HCT116 (cell line): ENCODE measurements around the gene SPINT2.

ENCODE experiments used
- EGR1 ChIP-seq: IDR thresholded peaks from 2 replicates; pipeline ENCODE4 v1.6.1; 2012; ENCODE audit warnings: low read depth
- EZH2 ChIP-seq: fragments of 200-600 bp; sonication (generic); IDR thresholded peaks from 2 replicates; pipeline ENCODE4 v1.6.1; 2017; ENCODE audit warnings: antibody characterized with exemption, mixed run types
- EZH2phosphoT487 ChIP-seq: fragments of 200-600 bp; IDR thresholded peaks from 2 replicates; pipeline ENCODE4 v1.6.1; 2018; ENCODE audit warnings: antibody characterized with exemption, borderline replicate concordance
- POLR2A ChIP-seq: IDR thresholded peaks from 2 replicates; pipeline ENCODE4 v1.7.0; 2011; ENCODE audit warnings: borderline replicate concordance; ENCODE audit not compliant: insufficient read depth, insufficient read length; ENCODE audit errors: extremely low read depth
- POLR2AphosphoS5 ChIP-seq: IDR thresholded peaks from 2 replicates; pipeline ENCODE4 v1.6.1; 2011; ENCODE audit warnings: mild to moderate bottlenecking, low read depth, low read length, moderate library complexity
- RAD21 ChIP-seq: IDR thresholded peaks from 2 replicates; pipeline ENCODE4 v1.6.1; 2012; ENCODE audit warnings: low read depth, mild to moderate bottlenecking
- SIN3A ChIP-seq: IDR thresholded peaks from 2 replicates; pipeline ENCODE4 v1.6.1; 2012; ENCODE audit warnings: low read depth
- TCF7L2 ChIP-seq: IDR thresholded peaks from 2 replicates; pipeline ENCODE4 v1.7.0; 2011; ENCODE audit warnings: borderline replicate concordance, inconsistent platforms; ENCODE audit not compliant: insufficient read depth, insufficient read length; ENCODE audit errors: extremely low read depth
- TF ChIP-seq, protein P1 (sequence below): IDR thresholded peaks from 2 replicates; pipeline ENCODE4 v1.6.1; 2012; ENCODE audit warnings: low read depth
- TF ChIP-seq, protein P2 (sequence below): IDR thresholded peaks from 2 replicates; pipeline ENCODE4 v1.6.1; 2012
- TF ChIP-seq, protein P3 (sequence below): IDR thresholded peaks from 2 replicates; pipeline ENCODE4 v1.6.1; 2012
- TF ChIP-seq, protein P4 (sequence below), 3 experiments: fragments of 200-600 bp in 1 of 3; sonication (generic) in 1 of 3; IDR thresholded peaks in 2 of 3; conservative IDR thresholded peaks in 1 of 3; 2 replicates each; pipeline ENCODE4 v1.5.1; 2012 to 2017; ENCODE audit warnings: low read depth in 2 of 3, low read length in 2 of 3, antibody characterized with exemption in 1 of 3, borderline replicate concordance in 1 of 3, control low read depth in 1 of 3, mild to moderate bottlenecking in 1 of 3, mixed read lengths in 1 of 3, mixed run types in 1 of 3, moderate library complexity in 1 of 3; ENCODE audit not compliant: insufficient read depth in 1 of 3

DNA sequence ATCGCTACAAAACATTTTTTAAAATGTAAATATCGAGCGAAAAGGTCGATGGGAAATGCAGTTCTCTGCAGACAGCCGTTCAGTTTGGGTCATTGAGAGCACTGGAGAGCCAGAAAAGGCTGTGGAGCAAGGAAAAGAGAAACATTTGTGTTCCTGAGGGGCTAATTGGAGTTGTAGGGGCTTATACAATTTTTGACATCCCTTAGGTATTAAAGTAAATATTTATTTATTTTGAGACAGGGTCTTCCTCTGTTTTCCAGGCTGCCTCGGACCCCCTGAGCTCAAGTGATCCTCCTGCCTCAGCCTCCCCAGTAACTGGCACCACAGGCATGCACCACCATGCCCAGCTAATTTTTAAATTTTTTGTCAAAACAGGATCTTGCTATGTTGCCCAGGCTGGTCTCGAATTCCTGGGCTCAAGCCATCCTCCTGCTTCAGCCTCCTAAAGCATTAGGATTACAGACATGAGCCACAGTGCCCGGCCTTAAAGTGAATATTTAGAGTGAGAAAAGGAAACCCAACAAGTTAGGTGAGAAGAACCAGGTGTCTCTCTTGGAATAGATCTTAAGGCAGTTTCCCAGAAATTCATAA, 52.2 kb downstream of the SPINT2 start:
- no peak for TF ChIP-seq EGR1
- TF ChIP-seq, protein P1, sequence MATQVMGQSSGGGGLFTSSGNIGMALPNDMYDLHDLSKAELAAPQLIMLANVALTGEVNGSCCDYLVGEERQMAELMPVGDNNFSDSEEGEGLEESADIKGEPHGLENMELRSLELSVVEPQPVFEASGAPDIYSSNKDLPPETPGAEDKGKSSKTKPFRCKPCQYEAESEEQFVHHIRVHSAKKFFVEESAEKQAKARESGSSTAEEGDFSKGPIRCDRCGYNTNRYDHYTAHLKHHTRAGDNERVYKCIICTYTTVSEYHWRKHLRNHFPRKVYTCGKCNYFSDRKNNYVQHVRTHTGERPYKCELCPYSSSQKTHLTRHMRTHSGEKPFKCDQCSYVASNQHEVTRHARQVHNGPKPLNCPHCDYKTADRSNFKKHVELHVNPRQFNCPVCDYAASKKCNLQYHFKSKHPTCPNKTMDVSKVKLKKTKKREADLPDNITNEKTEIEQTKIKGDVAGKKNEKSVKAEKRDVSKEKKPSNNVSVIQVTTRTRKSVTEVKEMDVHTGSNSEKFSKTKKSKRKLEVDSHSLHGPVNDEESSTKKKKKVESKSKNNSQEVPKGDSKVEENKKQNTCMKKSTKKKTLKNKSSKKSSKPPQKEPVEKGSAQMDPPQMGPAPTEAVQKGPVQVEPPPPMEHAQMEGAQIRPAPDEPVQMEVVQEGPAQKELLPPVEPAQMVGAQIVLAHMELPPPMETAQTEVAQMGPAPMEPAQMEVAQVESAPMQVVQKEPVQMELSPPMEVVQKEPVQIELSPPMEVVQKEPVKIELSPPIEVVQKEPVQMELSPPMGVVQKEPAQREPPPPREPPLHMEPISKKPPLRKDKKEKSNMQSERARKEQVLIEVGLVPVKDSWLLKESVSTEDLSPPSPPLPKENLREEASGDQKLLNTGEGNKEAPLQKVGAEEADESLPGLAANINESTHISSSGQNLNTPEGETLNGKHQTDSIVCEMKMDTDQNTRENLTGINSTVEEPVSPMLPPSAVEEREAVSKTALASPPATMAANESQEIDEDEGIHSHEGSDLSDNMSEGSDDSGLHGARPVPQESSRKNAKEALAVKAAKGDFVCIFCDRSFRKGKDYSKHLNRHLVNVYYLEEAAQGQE = no peak
- TF ChIP-seq, protein P2, sequence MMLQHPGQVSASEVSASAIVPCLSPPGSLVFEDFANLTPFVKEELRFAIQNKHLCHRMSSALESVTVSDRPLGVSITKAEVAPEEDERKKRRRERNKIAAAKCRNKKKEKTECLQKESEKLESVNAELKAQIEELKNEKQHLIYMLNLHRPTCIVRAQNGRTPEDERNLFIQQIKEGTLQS = no peak
- TF ChIP-seq POLR2AphosphoS5 = no peak
- TF ChIP-seq EZH2 = no peak
- TF ChIP-seq, protein P3, sequence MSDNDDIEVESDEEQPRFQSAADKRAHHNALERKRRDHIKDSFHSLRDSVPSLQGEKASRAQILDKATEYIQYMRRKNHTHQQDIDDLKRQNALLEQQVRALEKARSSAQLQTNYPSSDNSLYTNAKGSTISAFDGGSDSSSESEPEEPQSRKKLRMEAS = no peak
- TF ChIP-seq, protein P4, sequence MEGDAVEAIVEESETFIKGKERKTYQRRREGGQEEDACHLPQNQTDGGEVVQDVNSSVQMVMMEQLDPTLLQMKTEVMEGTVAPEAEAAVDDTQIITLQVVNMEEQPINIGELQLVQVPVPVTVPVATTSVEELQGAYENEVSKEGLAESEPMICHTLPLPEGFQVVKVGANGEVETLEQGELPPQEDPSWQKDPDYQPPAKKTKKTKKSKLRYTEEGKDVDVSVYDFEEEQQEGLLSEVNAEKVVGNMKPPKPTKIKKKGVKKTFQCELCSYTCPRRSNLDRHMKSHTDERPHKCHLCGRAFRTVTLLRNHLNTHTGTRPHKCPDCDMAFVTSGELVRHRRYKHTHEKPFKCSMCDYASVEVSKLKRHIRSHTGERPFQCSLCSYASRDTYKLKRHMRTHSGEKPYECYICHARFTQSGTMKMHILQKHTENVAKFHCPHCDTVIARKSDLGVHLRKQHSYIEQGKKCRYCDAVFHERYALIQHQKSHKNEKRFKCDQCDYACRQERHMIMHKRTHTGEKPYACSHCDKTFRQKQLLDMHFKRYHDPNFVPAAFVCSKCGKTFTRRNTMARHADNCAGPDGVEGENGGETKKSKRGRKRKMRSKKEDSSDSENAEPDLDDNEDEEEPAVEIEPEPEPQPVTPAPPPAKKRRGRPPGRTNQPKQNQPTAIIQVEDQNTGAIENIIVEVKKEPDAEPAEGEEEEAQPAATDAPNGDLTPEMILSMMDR (IDR thresholded peaks at IDR 0.05 in 2 of 3, conservative IDR thresholded peaks at IDR 0.05 in 1 of 3; ENCODE audit: borderline replicate concordance in 1 of 3, insufficient read depth in 1 of 3, low read depth in 2 of 3, low read length in 2 of 3) = no peak
- no peak for TF ChIP-seq EZH2phosphoT487
- no peak for TF ChIP-seq TCF7L2
- no peak for TF ChIP-seq POLR2A
- no peak for TF ChIP-seq RAD21
- TF ChIP-seq SIN3A = no peak
